H1 (cell line): ENCODE measurements around the gene SAP30L. TPM values are rescaled to one million over a fixed set of nuclear protein-coding genes. Genes with fewer than 3 reads are reported as not detected.

ENCODE experiments used
- CTCF ChIA-PET: fragments of 300-600 bp; sonication (Branson Sonifier 250); formaldehyde crosslinking; loops from one replicate; lab custom pipeline; 2021; ENCODE audit not compliant: partially characterized antibody; lab: Charles Lee
- POLR2A ChIA-PET: fragments of 300-600 bp; sonication (Branson Sonifier 250); formaldehyde crosslinking; loops from one replicate; lab custom pipeline; 2021; ENCODE audit warnings: inconsistent platforms; ENCODE audit not compliant: partially characterized antibody; lab: Charles Lee
- DNase-seq, 2 experiments: peaks; one replicate each; pipeline versions ENCODE4 v3.0.0 to v3.0.0-alpha.2; 2010 to 2022; ENCODE audit warnings: low spot score in 2 of 2, low read depth in 1 of 2, mixed read lengths in 1 of 2
- FAIRE-seq: peaks from 2 replicates; lab custom pipeline; 2011; peaks lifted over from hg19 to GRCh38; lab: Jason Lieb, UNC
- H2AFZ ChIP-seq: 2 replicates; pipeline ENCODE4 v1.8.1; 2012; ENCODE audit warnings: low read length, inconsistent platforms
- H2AK5ac ChIP-seq: 2 replicates; pipeline ENCODE4 v1.6.1; 2013; ENCODE audit warnings: low read depth, low read length
- H2BK120ac ChIP-seq: replicated peaks from 2 replicates; pipeline ENCODE3; 2013; ENCODE audit warnings: low read depth, low read length, inconsistent platforms
- H2BK12ac ChIP-seq: 2 replicates; pipeline ENCODE4 v1.6.1; 2013; ENCODE audit warnings: low read depth, low read length
- H2BK15ac ChIP-seq: 2 replicates; pipeline ENCODE4 v1.6.1; 2013; ENCODE audit warnings: low read length
- H2BK20ac ChIP-seq: 2 replicates; pipeline ENCODE4 v1.6.1; 2013; ENCODE audit warnings: low read length
- H2BK5ac ChIP-seq: 2 replicates; pipeline ENCODE4 v1.6.1; 2013; ENCODE audit warnings: low read depth, low read length
- H3K14ac ChIP-seq: 2 replicates; pipeline ENCODE4 v1.6.1; 2013; ENCODE audit warnings: inconsistent platforms; ENCODE audit not compliant: insufficient read length
- H3K18ac ChIP-seq: 2 replicates; pipeline ENCODE4 v1.6.1; 2013; ENCODE audit warnings: low read length; ENCODE audit errors: extremely low read depth
- H3K23ac ChIP-seq: 2 replicates; pipeline ENCODE4 v1.6.1; 2013; ENCODE audit warnings: inconsistent platforms; ENCODE audit not compliant: insufficient read length
- H3K23me2 ChIP-seq: 2 replicates; pipeline ENCODE4 v1.6.1; 2013; ENCODE audit warnings: low read depth, low read length
- H3K27ac ChIP-seq: 2 replicates; pipeline ENCODE4 v1.6.1; 2011; ENCODE audit warnings: low read depth, low read length, inconsistent platforms
- H3K27me3 ChIP-seq, 4 experiments: replicated peaks in 1 of 4; 1 replicate in 1 of 4; 2 replicates in 3 of 4; pipeline versions ENCODE4 v1.6.1 to v1.8.1; 2011 to 2013; ENCODE audit warnings: low read length in 3 of 4, mild to moderate bottlenecking in 3 of 4, inconsistent platforms in 2 of 4, mixed read lengths in 2 of 4, moderate library complexity in 1 of 4; ENCODE audit not compliant: control insufficient read depth in 3 of 4, insufficient read depth in 3 of 4; ENCODE audit errors: extremely low read depth in 1 of 4
- H3K36me3 ChIP-seq, 4 experiments: 2 replicates each; pipeline versions ENCODE4 v1.6.1 to v1.8.1; 2011 to 2013; ENCODE audit warnings: mild to moderate bottlenecking in 4 of 4, low read length in 3 of 4, moderate library complexity in 2 of 4, control low read depth in 1 of 4, inconsistent platforms in 1 of 4; ENCODE audit not compliant: insufficient read depth in 4 of 4, control insufficient read depth in 2 of 4
- H3K4ac ChIP-seq: replicated peaks from 2 replicates; pipeline ENCODE3; 2013; ENCODE audit warnings: low read length, low read depth, mixed read lengths, inconsistent platforms; ENCODE audit not compliant: insufficient read length
- H3K4me1 ChIP-seq, 4 experiments: replicated peaks in 1 of 4; 1 replicate in 1 of 4; 2 replicates in 3 of 4; pipeline versions ENCODE4 v1.6.1 to v1.8.1; 2011 to 2013; ENCODE audit warnings: low read length in 3 of 4, inconsistent platforms in 2 of 4, mixed read lengths in 1 of 4; ENCODE audit not compliant: insufficient read depth in 4 of 4, control insufficient read depth in 3 of 4
- H3K4me2 ChIP-seq, 2 experiments: 2 replicates each; pipeline versions ENCODE4 v1.6.1 to v1.8.1; 2011 to 2013; ENCODE audit warnings: low read depth in 2 of 2, low read length in 2 of 2, control low read depth in 1 of 2, inconsistent platforms in 1 of 2, mild to moderate bottlenecking in 1 of 2; ENCODE audit not compliant: insufficient read depth in 1 of 2
- H3K4me3 ChIP-seq, 4 experiments: fragments of 200-600, 300-600 bp in 1 of 4; sonication (generic), shearing (Covaris generic), sonication (Bioruptor Twin) in 1 of 4; 2 replicates each; pipeline versions ENCODE4 v1.5.1 to v1.8.1; 2011 to 2016; ENCODE audit warnings: low read length in 4 of 4, low read depth in 3 of 4, control low read depth in 2 of 4, inconsistent platforms in 2 of 4, mild to moderate bottlenecking in 2 of 4, mixed read lengths in 1 of 4, moderate library complexity in 1 of 4; ENCODE audit not compliant: insufficient read depth in 2 of 4; ENCODE audit errors: extremely low read depth in 1 of 4
- H3K56ac ChIP-seq: replicated peaks from 2 replicates; pipeline ENCODE3; 2013; ENCODE audit warnings: low read depth, mild to moderate bottlenecking, mixed read lengths, low read length, inconsistent platforms; ENCODE audit not compliant: insufficient read length
- H3K79me1 ChIP-seq: 2 replicates; pipeline ENCODE4 v1.6.1; 2013; ENCODE audit warnings: low read depth, low read length, control low read depth
- H3K79me2 ChIP-seq, 2 experiments: 2 replicates each; pipeline versions ENCODE4 v1.6.1 to v1.8.1; 2012 to 2013; ENCODE audit warnings: low read length in 2 of 2, mild to moderate bottlenecking in 2 of 2, inconsistent platforms in 1 of 2; ENCODE audit not compliant: insufficient read depth in 2 of 2, control insufficient read depth in 1 of 2
- H3K9ac ChIP-seq, 4 experiments: replicated peaks in 1 of 4; 1 replicate in 1 of 4; 2 replicates in 3 of 4; pipeline versions ENCODE4 v1.6.1 to v1.8.1; 2011 to 2013; ENCODE audit warnings: low read depth in 3 of 4, low read length in 3 of 4, control low read depth in 2 of 4, mild to moderate bottlenecking in 2 of 4, moderate library complexity in 2 of 4, inconsistent platforms in 1 of 4; ENCODE audit errors: extremely low read depth in 1 of 4
- H3K9me3 ChIP-seq, 2 experiments: 2 replicates each; pipeline versions ENCODE4 v1.6.1 to v1.8.1; 2012 to 2013; ENCODE audit warnings: mild to moderate bottlenecking in 2 of 2, moderate library complexity in 2 of 2, control low read depth in 1 of 2, inconsistent platforms in 1 of 2, low read depth in 1 of 2, low read length in 1 of 2, mixed read lengths in 1 of 2; ENCODE audit not compliant: insufficient read depth in 2 of 2
- H4K20me1 ChIP-seq, 2 experiments: replicated peaks in 1 of 2; 2 replicates each; pipeline versions ENCODE3 to v1.8.1; 2011 to 2013; ENCODE audit warnings: inconsistent platforms in 2 of 2, low read length in 2 of 2, mild to moderate bottlenecking in 1 of 2; ENCODE audit not compliant: insufficient read depth in 2 of 2, control insufficient read depth in 1 of 2
- H4K5ac ChIP-seq: 2 replicates; pipeline ENCODE4 v1.6.1; 2013; ENCODE audit warnings: low read length, low read depth, mixed read lengths, inconsistent platforms; ENCODE audit not compliant: insufficient read length
- H4K8ac ChIP-seq: 2 replicates; pipeline ENCODE4 v1.8.0; 2013; ENCODE audit warnings: mild to moderate bottlenecking, moderate library complexity, low read length, inconsistent platforms; ENCODE audit not compliant: insufficient read depth; ENCODE audit errors: extremely low read depth
- H4K91ac ChIP-seq: replicated peaks from 2 replicates; pipeline ENCODE3; 2013; ENCODE audit warnings: low read length, mixed read lengths, inconsistent platforms; ENCODE audit not compliant: insufficient read length
- KDM5A ChIP-seq: fragments of 200-600 bp; IDR thresholded peaks from 2 replicates; pipeline ENCODE4 v1.7.1; 2012; ENCODE audit warnings: mild to moderate bottlenecking, low read length, inconsistent platforms, mixed read lengths
- SIRT6 ChIP-seq: IDR thresholded peaks from one replicate; pipeline ENCODE4 v1.7.1; 2012; ENCODE audit warnings: low read length, inconsistent platforms
- SP2 ChIP-seq: IDR thresholded peaks from 2 replicates; pipeline ENCODE4 v1.6.1; 2012; ENCODE audit warnings: mild to moderate bottlenecking, low read length, inconsistent platforms
- polyA plus RNA-seq, 7 experiments: library from polyadenylated mRNA; depleted of rRNA in 3 of 7; stranded (reverse) in 5 of 7; unstranded in 2 of 7; fragments of >200 nt in 5 of 7; fragments of 200-250 nt in 2 of 7; gene quantifications; 1 replicate in 5 of 7; 2 replicates in 1 of 7; 4 replicates in 1 of 7; pipeline versions ENCODE4 v1.2.1 to v1.2.3, GENCODE V29; 2011 to 2013; ENCODE audit warnings: missing spikeins in 2 of 7, mixed read lengths in 2 of 7
- total RNA-seq: library from RNA; stranded (reverse); fragmentation: NEBNext Ultra II Directional; extraction: Animal tissue kit (Norgen Biotek cat#: 25700); gene quantifications from 2 replicates; pipeline ENCODE4 v1.2.1, GENCODE V29; 2021

Gene SAP30L
- total and polyA plus RNA-seq, 2 of the 8 experiments (the other 6 are each of a cell fraction or from before 2014, with no cell fraction given), result 12.2 to 31.5 TPM

DNA sequence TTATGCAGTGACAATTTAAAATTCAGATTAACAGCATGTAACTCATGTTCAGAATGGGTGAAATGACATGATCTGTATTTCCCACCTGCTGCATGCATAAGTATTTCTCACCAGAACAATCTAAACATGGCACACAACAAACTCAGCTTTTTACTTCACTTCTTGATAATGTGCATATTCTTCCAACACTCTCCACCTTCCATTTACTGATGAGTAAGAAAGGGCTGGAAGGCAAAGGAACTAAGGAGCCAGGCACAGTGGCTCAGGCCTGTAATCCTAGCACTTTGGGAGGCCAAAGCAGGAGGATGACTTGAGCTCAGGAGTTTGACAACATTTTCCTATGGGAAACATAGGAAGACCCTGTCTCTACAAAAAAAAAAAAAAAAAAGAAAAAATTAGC, 35.8 kb upstream of the SAP30L start:
- POLR2A ChIA-PET, result no interaction called here
- no peak overlapping the region for H3K4me2 ChIP-seq
- CTCF ChIA-PET, result interaction anchor here (1.2 to 7.5 kb wide), 3 partner anchors 12 to 343 kb away, joined by 6 to 61 read pairs (median 7); no protein-coding TSS in a partner anchor
- no peak overlapping the region for H2AFZ ChIP-seq
- no peak for FAIRE-seq
- no peak overlapping the region for H4K8ac ChIP-seq
- H3K9ac ChIP-seq, result no peak overlapping the region
- no peak overlapping the region for H4K5ac ChIP-seq
- H3K79me2 ChIP-seq, result no peaks in the 10 kb centered on the region
- H3K9me3 ChIP-seq, result no peaks in the 10 kb centered on the region
- no peak overlapping the region for H4K91ac ChIP-seq
- H3K56ac ChIP-seq, result no peak overlapping the region
- no peaks in the 10 kb centered on the region for H3K36me3 ChIP-seq
- no peak overlapping the region for H2BK12ac ChIP-seq
- H3K27me3 ChIP-seq, result no peaks in the 10 kb centered on the region
- no peak overlapping the region for H3K23ac ChIP-seq
- H3K14ac ChIP-seq, result no peak overlapping the region
- H2BK15ac ChIP-seq, result no peak overlapping the region
- no peak overlapping the region for H2BK5ac ChIP-seq
- H3K4ac ChIP-seq, result no peak overlapping the region
- no peak overlapping the region for H2BK20ac ChIP-seq
- no peaks in the 10 kb centered on the region; a peak in 1 of 7 replicates for H3K4me1 ChIP-seq
- H3K79me1 ChIP-seq, result no peaks in the 10 kb centered on the region
- H3K4me3 ChIP-seq, result no peak overlapping the region
- no peaks in the 10 kb centered on the region for H3K23me2 ChIP-seq
- no peak overlapping the region for H3K18ac ChIP-seq
- H3K27ac ChIP-seq, result no peak overlapping the region
- H4K20me1 ChIP-seq, result no peaks in the 10 kb centered on the region
- H2BK120ac ChIP-seq, result no peak overlapping the region
- H2AK5ac ChIP-seq, result no peak overlapping the region
- no peak for DNase-seq
- TF ChIP-seq SP2 (no peak), KDM5A (no peak), SIRT6 (no peak)
